HG03108 (cell line): ENCODE measurements around the gene DZIP1L.

Source experiments
- ATAC-seq: cut with Tn5 transposase; IDR thresholded peaks from one replicate; pipeline ENCODE4 v1.9.1; 2021; ENCODE audit warnings: moderate library complexity; ENCODE audit not compliant: unreplicated experiment

DZIP1L gene

DNA sequence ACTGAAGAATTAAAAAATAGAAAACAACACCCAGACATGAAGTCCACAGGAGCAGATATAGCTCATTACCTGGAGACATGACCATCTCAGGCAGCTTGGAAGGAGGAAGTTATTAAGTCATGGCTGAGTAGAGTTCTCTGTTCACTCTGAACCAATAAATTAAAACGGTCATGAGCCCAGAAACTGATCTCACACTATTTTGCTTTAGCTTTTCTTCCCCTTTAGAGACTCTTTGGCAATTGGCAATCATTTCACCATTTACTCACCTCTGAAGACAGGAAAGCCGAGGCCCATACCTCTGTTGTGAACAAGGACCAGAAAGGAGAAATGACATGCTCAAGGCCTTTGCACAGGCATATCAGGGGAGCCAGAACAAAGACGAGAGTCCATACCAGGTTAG lies 78.8 kb downstream of the DZIP1L start:
- peak; percentile 42 for ATAC-seq

DNA sequence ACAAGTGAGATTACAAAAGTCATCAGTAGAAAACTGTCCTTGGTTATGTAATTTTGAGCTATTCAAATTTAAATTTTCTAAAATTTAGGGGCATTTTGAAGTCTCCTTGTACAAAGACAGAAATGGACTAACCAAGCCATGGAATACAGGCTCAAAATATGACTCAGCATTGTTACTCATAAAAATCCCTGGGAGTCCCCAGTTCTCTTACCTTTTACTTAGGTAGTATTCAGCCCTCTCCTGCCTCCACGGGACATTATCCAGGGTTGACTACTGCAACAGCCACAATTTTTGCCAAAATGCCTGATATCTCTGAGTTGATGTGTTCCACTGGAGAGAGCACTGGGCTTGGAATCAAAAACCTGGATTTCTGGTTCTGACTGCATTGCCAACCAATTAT lies 80.5 kb downstream of the DZIP1L start:
- no peak for ATAC-seq

- ATAC-seq, result no peak
Measured at GRCh38 chr3:138033202-138033691, 82.2 kb downstream of the DZIP1L start.

DNA sequence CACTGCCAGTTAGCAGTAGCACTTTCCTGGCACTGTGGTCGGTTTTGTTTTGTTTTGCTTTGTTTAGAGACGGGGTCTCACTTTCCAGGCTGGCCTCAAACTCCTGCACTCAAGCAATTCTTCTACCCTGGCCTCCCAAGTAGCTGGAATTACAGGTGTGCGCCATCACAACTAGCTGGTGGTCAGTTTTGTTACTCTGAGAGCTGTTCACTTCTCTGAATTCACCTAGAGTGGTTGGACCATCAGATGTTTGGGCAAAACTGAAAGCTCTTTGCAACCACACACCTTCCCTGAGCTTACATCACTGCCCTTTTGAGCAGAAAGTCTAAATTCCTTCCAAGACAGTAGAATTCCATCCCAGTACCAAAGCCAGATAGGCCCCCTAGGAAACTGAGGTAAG lies 82.8 kb downstream of the DZIP1L start:
- peak; percentile 49 for ATAC-seq

- peak; percentile 45 for ATAC-seq
Measured at GRCh38 chr3:138031536-138031935, 83.9 kb downstream of the DZIP1L start.

DNA sequence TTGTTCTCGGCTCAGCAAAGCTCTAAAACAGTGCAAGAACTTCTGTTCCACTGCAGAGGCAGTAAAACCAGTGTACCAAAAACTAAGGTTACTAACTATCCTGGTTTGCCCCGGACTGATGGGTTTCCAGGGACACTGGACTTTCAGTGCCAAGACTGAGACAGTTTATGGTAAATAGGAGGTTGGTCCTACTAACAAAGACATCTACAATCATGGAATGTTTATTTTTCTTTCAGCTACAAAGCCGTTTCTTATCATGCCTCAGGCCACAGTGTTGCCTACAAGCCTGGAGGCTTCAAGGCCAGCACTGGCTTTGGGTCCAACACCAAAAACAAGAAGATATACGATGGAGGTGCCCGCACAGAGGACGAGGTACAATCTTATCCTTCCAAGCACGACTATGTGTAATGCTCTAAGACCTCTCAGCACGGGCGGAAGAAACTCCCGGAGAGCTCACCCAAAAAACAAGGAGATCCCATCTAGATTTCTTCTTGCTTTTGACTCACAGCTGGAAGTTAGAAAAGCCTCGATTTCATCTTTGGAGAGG lies 84.6 kb downstream of the DZIP1L start:
- ATAC-seq, result no peak

DNA sequence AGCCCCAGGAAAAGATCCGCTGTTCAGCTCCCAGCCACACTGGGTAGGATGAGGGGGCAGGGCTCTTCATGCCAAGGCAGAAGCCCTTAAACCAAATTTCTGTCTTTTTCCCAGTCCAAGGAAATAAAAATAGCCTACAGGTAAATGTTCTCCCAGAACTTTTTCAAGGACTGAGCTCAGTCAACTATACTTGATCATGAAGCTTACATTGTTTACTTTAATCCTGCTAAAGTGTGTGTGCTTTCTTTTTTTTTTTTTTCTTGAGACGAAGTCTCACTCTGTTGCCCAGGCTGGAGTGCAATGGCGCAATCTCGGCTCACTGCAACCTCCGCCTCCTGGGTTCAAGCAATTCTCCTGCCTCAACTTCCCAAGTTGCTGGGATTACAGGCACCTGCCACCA lies 87.6 kb downstream of the DZIP1L start:
- no peak for ATAC-seq

DNA sequence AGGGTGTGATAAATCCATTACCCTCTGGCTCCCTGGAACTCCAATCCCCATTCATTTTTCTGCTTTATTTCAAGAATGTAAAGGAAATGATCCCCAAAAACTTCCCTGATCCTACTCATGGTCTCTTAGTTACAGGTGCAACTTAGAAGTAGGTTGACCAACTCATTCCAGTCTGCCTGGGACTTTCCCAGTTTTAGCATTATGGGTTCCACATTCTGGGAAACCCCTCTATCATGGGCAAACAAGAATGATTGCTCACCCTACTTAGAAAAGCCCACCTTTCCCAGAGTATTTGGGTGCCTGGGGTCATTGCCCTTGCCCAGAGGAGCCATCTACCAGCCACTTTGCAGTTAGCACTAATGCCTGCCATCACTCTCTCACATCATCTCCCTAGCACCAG lies 89.9 kb downstream of the DZIP1L start:
- ATAC-seq, result no peak

DNA sequence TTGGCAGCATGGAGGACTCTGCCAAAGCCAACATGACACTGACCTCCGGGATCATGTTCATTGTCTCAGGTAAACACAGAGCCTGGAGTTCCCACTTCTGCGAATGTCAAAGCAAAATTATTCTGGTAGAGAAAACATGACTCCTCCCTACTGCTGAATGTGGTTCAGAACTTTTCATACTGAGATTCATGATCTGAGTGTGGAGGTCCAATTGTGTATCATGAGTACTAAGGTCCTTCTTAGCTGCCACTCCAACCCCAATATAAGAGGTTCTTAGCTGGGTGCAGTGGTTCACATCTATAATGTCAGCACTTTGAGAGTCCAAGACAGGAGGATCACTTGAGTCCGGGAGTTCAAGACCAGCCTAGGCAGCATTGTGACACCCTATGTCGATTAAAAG lies 91.7 kb downstream of the DZIP1L start:
- no peak for ATAC-seq

DNA sequence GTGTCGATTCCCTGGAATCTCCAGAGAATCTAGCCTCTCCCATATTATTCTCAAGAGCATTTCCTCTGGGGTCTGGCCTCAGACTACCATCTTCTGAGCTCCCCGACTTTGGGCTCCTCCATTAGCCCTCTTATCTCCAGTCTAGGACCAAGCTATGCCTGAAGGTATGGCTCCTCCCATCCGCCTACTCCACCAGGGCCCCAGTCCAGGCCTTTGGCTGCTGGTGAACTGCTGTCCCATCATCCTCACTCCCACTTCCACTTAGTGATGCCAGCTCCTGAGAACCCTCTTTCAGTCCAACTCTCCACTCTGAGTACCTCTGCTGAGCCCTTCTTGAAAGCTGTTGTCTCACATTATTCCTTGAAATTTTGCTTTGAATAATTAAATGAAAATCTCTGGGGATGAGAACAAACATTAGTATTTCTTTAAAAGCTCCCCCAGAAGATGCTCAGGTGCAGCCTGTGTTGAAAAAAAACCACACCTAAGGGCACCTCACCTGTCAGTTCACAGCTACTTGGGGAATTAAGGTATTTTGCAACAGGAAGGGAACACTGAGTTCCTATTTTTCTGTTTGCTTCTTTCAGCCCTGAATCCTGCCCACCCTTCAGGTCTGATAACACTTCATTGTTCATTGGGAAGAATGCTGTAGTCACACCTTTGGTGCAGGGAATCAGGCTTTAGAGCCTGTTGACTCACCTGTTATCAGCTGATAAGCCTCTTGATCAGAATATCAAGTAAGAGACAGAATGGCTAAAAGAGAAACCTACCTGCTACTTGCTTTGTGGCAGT lies 95.9 kb downstream of the DZIP1L start:
- ATAC-seq, result no peak

DNA sequence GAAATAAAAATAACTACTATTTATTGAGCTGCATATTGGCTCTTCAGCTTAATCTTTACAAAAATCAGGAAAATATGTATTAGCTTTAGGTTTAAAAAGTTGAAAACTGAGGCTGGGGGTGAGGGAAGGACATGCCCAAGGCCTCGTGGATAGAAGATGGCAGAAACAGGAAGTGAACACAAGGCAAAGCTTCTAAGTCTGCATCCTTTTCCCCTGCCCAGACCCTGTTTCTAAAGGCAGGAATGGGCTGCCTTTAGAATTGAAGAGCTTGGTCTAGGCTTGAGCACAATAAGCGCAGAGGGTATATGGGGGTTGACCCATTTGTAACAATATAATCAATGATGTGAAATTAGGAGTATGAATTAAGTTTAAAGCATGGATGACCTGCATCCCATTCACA lies 99.3 kb downstream of the DZIP1L start:
- ATAC-seq, result no peak

DNA sequence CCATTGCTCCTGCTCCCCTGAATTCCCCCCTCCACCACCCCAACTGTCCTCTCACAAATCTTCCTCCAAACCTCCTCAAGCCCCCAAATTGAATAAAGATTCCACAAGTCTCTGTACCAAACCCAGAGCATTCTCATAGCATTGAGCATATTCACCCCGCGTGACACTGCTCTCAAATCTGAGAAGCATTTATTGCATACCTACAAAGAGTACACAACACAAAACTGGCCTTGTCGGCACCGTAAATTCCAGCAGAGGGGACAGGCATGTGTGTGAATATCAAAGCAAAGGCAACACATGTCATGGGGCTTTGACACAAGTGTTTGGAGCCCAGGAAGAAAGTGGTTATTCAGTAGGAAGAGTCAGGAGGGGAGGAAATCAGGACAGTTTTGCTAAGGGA lies 102.9 kb downstream of the DZIP1L start:
- ATAC-seq, result no peak
